ENCODE data around the gene ITSN1. TPM values are rescaled to one million over a fixed set of nuclear protein-coding genes. Genes with fewer than 3 reads are reported as not detected.

The ITSN1 gene
- total and polyA plus RNA-seq, 4 donors = 20.3 to 112 (median 40.2) TPM

DNA sequence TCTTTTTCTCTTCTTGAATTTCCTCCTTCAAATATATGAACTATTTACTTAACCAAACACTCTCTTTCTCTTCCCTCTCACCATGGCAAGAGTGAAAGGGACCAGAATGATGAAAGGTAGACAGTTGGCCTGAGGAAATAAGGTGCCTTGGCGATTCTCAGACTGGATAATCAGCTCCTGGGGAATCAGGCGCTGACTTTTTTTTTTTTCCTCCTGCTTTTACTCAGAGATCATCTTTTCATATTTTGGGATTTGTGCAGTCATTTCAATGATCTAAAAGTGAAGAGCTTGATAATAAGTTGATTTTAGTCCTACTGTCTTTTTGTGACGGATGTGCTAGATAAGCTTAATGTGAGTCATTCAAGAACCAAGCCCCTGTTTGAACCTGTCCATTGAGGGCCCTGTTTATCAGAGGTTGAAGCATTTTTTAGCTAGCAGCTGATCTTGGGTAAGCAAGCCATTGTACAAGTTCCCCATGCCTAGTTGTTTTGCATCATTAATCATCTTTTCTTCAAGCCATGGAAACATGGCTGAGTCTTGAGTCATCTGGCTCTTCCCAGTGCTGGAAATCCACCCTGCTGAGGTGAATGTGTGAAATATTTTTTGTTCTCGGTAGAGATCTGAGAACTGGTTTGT lies 40.8 kb downstream of the ITSN1 start:
- peaks cover 8 to 36% (median 14%) of the 10 kb centered on the region in 4 donors for H3K4me1 ChIP-seq (ENCODE audit: control insufficient read depth in 4 of 4, insufficient read depth in 4 of 4, low read length in 3 of 4)
- no peak for TF ChIP-seq NR2F2 (IDR thresholded peaks at IDR 0.05)
- no peaks in the 10 kb centered on the region for H3K27me3 ChIP-seq (ENCODE audit: control insufficient read depth in 4 of 4, insufficient read depth in 4 of 4, low read length in 3 of 4)
- no peak overlapping the region for H3K4me3 ChIP-seq (ENCODE audit: low read depth in 1 of 3, low read length in 3 of 3)
- no peaks in the 10 kb centered on the region for H3K9me3 ChIP-seq (ENCODE audit: control insufficient read depth in 4 of 4, low read length in 3 of 4)
- 91% methylated on average over 4 of the region's 4 CpGs for WGBS
- peaks cover 0 to 2% (median 0%) of the 10 kb centered on the region in 4 donors for H3K36me3 ChIP-seq (ENCODE audit: control insufficient read depth in 4 of 4, insufficient read depth in 3 of 4, low read depth in 1 of 4, low read length in 3 of 4)
- H3K27ac ChIP-seq (ENCODE audit: low read depth in 1 of 2, low read length in 2 of 2) = no peak overlapping the region
- no peak for DNase-seq (ENCODE audit: low spot score)
- H3K9ac ChIP-seq (ENCODE audit: low read depth in 1 of 2, low read length in 2 of 2) = no peak overlapping the region

- Histone ChIP-seq H3K4me1 (ENCODE audit: control insufficient read depth in 4 of 4, insufficient read depth in 4 of 4, low read length in 3 of 4) (peaks cover 6 to 40% (median 13%) of the 10 kb centered on the region in 4 donors), H3K4me3 (ENCODE audit: low read depth in 1 of 3, low read length in 3 of 3) (no peak overlapping the region), H3K27ac (ENCODE audit: low read depth in 1 of 2, low read length in 2 of 2) (no peak overlapping the region), H3K9me3 (ENCODE audit: control insufficient read depth in 4 of 4, low read length in 3 of 4) (no peaks in the 10 kb centered on the region), H3K9ac (ENCODE audit: low read depth in 1 of 2, low read length in 2 of 2) (no peak overlapping the region), H3K36me3 (ENCODE audit: control insufficient read depth in 4 of 4, insufficient read depth in 3 of 4, low read depth in 1 of 4, low read length in 3 of 4) (peaks cover 0 to 1% (median 0%) of the 10 kb centered on the region in 4 donors), H3K27me3 (ENCODE audit: control insufficient read depth in 4 of 4, insufficient read depth in 4 of 4, low read length in 3 of 4) (no peaks in the 10 kb centered on the region)
- WGBS = 54% methylated on average over 2 of the region's 2 CpGs
- TF ChIP-seq FOXA2 (IDR thresholded peaks at IDR 0.05) = no peak
- TF ChIP-seq HNF4A (conservative IDR thresholded peaks at IDR 0.05) = no peak
- TF ChIP-seq FOXA1 (IDR thresholded peaks at IDR 0.05) = no peak
- TF ChIP-seq YY1 (IDR thresholded peaks at IDR 0.05) = no peak
- TF ChIP-seq ATF3 (IDR thresholded peaks at IDR 0.05) = no peak
- no peak for TF ChIP-seq HNF4G (IDR thresholded peaks at IDR 0.05)
- TF ChIP-seq, protein P1, sequence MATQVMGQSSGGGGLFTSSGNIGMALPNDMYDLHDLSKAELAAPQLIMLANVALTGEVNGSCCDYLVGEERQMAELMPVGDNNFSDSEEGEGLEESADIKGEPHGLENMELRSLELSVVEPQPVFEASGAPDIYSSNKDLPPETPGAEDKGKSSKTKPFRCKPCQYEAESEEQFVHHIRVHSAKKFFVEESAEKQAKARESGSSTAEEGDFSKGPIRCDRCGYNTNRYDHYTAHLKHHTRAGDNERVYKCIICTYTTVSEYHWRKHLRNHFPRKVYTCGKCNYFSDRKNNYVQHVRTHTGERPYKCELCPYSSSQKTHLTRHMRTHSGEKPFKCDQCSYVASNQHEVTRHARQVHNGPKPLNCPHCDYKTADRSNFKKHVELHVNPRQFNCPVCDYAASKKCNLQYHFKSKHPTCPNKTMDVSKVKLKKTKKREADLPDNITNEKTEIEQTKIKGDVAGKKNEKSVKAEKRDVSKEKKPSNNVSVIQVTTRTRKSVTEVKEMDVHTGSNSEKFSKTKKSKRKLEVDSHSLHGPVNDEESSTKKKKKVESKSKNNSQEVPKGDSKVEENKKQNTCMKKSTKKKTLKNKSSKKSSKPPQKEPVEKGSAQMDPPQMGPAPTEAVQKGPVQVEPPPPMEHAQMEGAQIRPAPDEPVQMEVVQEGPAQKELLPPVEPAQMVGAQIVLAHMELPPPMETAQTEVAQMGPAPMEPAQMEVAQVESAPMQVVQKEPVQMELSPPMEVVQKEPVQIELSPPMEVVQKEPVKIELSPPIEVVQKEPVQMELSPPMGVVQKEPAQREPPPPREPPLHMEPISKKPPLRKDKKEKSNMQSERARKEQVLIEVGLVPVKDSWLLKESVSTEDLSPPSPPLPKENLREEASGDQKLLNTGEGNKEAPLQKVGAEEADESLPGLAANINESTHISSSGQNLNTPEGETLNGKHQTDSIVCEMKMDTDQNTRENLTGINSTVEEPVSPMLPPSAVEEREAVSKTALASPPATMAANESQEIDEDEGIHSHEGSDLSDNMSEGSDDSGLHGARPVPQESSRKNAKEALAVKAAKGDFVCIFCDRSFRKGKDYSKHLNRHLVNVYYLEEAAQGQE (IDR thresholded peaks at IDR 0.05) = no peak
- no peak for TF ChIP-seq RXRA (IDR thresholded peaks at IDR 0.05)
- no peak for TF ChIP-seq RAD21 (IDR thresholded peaks at IDR 0.05)
- no peak for DNase-seq (ENCODE audit: low spot score)
Observed at GRCh38 chr21:33684068-33684467, 41.8 kb downstream of the ITSN1 start.

DNA sequence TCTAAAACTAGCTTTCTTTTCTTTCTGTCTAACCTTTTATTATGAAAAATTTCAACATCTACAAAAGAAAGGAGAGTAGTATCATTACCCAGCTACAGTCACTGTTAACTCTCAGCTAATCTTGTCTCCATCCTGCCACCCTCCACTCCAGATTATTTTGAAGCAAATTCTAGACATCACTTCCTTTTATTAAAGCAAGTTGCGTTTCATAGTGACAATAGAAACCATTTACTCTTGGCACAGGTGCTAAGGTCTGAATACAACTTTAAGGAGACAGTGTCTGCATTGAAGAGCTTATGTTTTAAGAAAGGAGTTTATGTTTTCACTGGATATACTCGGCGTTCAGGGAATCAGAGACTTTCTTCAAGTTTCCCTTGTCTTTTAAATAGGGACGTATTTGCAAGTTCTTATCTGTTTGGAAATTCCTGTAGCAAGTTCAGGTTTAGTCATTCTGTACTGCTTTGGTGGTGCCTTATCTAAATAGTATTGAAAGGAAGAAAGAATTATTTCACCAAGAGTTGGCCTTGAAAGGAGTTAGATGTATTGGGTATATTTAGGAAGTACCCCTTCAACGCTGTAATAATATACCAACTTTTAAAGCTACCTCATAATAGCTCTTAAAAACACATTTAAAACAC lies 42.7 kb downstream of the ITSN1 start:
- H3K36me3 ChIP-seq (ENCODE audit: control insufficient read depth in 4 of 4, insufficient read depth in 3 of 4, low read depth in 1 of 4, low read length in 3 of 4) = no peaks in the 10 kb centered on the region
- peak overlapping the region in 1 of 2 donors; percentile 36 for H3K9ac ChIP-seq (ENCODE audit: low read depth in 1 of 2, low read length in 2 of 2)
- H3K9me3 ChIP-seq (ENCODE audit: control insufficient read depth in 4 of 4, low read length in 3 of 4) = no peaks in the 10 kb centered on the region
- peak overlapping the region in 1 of 2 donors; percentile 18 for H3K27ac ChIP-seq (ENCODE audit: low read depth in 1 of 2, low read length in 2 of 2)
- peaks cover 5 to 40% (median 13%) of the 10 kb centered on the region in 4 donors for H3K4me1 ChIP-seq (ENCODE audit: control insufficient read depth in 4 of 4, insufficient read depth in 4 of 4, low read length in 3 of 4)
- DNase-seq (ENCODE audit: low spot score) = no peak
- WGBS = 47% methylated on average over 5 of the region's 5 CpGs
- H3K4me3 ChIP-seq (ENCODE audit: low read depth in 1 of 3, low read length in 3 of 3) = no peak overlapping the region
- H3K27me3 ChIP-seq (ENCODE audit: control insufficient read depth in 4 of 4, insufficient read depth in 4 of 4, low read length in 3 of 4) = no peaks in the 10 kb centered on the region
- TF ChIP-seq JUND (IDR thresholded peaks at IDR 0.05) (no peak), RAD21 (IDR thresholded peaks at IDR 0.05) (no peak), HNF4G (IDR thresholded peaks at IDR 0.05) (no peak), SP1 (IDR thresholded peaks at IDR 0.05) (no peak), FOXA2 (IDR thresholded peaks at IDR 0.05) (no peak), GABPA (IDR thresholded peaks at IDR 0.05 in 1 of 2, conservative IDR thresholded peaks at IDR 0.05 in 1 of 2) (no peak), ATF3 (IDR thresholded peaks at IDR 0.05) (no peak), TAF1 (conservative IDR thresholded peaks at IDR 0.05) (no peak), HNF4A (conservative IDR thresholded peaks at IDR 0.05) (no peak), RXRA (IDR thresholded peaks at IDR 0.05) (no peak), NR2F2 (IDR thresholded peaks at IDR 0.05) (no peak), YY1 (IDR thresholded peaks at IDR 0.05) (no peak), FOXA1 (IDR thresholded peaks at IDR 0.05) (no peak), EGR1 (IDR thresholded peaks at IDR 0.05; ENCODE audit: low read depth in 2 of 2) (no peak)
- TF ChIP-seq, protein P1 (IDR thresholded peaks at IDR 0.05) = no peak
- TF ChIP-seq, protein P2, sequence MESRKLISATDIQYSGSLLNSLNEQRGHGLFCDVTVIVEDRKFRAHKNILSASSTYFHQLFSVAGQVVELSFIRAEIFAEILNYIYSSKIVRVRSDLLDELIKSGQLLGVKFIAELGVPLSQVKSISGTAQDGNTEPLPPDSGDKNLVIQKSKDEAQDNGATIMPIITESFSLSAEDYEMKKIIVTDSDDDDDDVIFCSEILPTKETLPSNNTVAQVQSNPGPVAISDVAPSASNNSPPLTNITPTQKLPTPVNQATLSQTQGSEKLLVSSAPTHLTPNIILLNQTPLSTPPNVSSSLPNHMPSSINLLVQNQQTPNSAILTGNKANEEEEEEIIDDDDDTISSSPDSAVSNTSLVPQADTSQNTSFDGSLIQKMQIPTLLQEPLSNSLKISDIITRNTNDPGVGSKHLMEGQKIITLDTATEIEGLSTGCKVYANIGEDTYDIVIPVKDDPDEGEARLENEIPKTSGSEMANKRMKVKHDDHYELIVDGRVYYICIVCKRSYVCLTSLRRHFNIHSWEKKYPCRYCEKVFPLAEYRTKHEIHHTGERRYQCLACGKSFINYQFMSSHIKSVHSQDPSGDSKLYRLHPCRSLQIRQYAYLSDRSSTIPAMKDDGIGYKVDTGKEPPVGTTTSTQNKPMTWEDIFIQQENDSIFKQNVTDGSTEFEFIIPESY (IDR thresholded peaks at IDR 0.05) = no peak

Measured in liver (tissue), 9 donors.